IPS-15b (cell line): ENCODE data around the gene OBSL1.

Experiments
- H3K27me3 ChIP-seq: one replicate; pipeline ENCODE4 v1.6.1; 2013; ENCODE audit warnings: low read length; ENCODE audit not compliant: control insufficient read depth, insufficient read depth
- H3K36me3 ChIP-seq: one replicate; pipeline ENCODE4 v1.6.1; 2013; ENCODE audit warnings: low read length; ENCODE audit not compliant: control insufficient read depth, insufficient read depth
- H3K4me1 ChIP-seq: one replicate; pipeline ENCODE4 v1.6.1; 2013; ENCODE audit warnings: mild to moderate bottlenecking, low read length; ENCODE audit not compliant: control insufficient read depth, insufficient read depth
- H3K4me3 ChIP-seq: one replicate; pipeline ENCODE4 v1.5.1; 2013; ENCODE audit warnings: low read depth, low read length
- H3K9ac ChIP-seq: one replicate; pipeline ENCODE4 v1.6.1; 2013; ENCODE audit warnings: low read depth, mild to moderate bottlenecking, low read length
- H3K9me3 ChIP-seq: one replicate; pipeline ENCODE4 v1.6.1; 2013; ENCODE audit warnings: mild to moderate bottlenecking, low read length; ENCODE audit not compliant: control insufficient read depth, insufficient read depth

The OBSL1 gene

DNA sequence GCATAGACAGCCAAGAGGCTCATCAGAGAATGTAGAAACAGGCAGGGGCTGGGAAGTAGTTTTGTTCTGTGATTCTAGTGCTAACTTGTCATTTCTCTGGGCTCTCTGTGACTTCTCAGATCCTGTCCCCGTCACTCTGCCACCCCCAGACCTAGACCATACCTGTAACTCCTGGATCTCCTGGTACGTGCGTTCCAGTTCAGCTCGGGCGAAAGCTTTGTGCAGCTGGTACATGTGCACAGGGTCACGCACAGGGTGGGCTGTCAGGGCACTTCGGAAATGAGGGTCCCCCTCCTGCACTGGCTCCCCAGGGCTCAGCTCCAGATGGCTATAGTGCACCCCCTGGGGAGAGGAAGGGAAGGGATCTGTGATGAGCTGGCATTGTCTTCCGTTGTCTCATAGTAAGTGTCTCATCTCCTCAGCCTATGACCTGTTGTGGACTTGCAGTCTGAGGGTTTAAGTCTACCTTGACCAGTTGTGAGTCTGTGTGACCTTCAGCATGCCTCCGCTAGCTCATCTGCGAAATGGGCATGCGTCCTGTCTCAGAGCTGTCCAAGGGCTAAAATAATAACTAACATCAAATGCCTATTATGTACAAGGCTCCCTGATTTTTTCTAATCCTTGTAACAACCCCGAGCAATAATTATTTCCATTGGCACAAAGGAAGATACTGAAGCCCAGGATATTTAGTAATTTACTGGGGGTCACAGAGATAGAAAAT lies 30.4 kb downstream of the OBSL1 start:
- no peak overlapping the region for H3K9ac ChIP-seq

DNA sequence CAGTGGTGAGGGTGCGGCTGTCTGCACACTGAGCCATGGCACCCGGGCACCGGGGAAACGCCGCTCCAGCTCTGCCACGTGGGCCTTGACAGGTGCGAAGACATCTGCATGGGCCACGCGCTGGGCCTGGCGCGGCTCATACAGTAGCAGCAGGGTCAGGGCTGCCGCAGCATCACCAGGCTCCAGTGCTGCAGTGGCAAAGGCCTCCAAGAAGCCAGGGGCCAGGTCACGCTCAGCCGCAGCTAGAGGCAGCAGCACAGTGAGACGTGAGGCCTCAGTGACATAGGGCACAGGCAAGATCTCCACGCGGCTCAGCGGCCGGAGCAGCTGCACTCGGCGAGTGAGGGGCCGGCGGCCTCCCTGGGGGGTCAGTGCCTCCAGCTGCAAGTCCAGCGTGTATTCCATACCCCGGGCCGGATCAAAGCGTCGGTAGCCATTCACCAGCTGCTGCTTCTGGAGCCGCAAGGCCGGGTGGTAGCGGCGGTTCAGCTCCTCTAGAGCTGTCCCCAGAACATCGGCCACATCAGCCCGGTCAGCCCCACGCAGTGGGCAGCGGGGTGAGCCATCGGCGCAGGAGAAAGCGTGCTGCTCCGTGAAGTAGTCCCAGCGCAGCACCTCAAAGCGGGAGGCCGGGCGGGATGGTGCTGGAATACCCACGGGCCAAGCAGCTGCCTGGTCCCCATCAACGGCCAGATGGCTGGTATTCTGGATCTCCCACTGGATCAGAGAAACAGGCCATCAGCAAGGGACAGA lies 31.2 kb downstream of the OBSL1 start:
- Histone ChIP-seq H3K9me3 (no peaks in the 10 kb centered on the region), H3K4me3 (no peak overlapping the region), H3K9ac (no peak overlapping the region), H3K36me3 (peaks cover 24% of the 10 kb centered on the region), H3K4me1 (peaks cover 13% of the 10 kb centered on the region), H3K27me3 (peaks cover 13% of the 10 kb centered on the region)

More for the DNA sequence above, 30.4 kb downstream of the OBSL1 start:
- peaks cover 24% of the 10 kb centered on the region for H3K36me3 ChIP-seq
- peaks cover 21% of the 10 kb centered on the region for H3K27me3 ChIP-seq
- no peaks in the 10 kb centered on the region for H3K9me3 ChIP-seq
- peaks cover 13% of the 10 kb centered on the region for H3K4me1 ChIP-seq
- H3K4me3 ChIP-seq = peak overlapping the region; percentile 48

DNA sequence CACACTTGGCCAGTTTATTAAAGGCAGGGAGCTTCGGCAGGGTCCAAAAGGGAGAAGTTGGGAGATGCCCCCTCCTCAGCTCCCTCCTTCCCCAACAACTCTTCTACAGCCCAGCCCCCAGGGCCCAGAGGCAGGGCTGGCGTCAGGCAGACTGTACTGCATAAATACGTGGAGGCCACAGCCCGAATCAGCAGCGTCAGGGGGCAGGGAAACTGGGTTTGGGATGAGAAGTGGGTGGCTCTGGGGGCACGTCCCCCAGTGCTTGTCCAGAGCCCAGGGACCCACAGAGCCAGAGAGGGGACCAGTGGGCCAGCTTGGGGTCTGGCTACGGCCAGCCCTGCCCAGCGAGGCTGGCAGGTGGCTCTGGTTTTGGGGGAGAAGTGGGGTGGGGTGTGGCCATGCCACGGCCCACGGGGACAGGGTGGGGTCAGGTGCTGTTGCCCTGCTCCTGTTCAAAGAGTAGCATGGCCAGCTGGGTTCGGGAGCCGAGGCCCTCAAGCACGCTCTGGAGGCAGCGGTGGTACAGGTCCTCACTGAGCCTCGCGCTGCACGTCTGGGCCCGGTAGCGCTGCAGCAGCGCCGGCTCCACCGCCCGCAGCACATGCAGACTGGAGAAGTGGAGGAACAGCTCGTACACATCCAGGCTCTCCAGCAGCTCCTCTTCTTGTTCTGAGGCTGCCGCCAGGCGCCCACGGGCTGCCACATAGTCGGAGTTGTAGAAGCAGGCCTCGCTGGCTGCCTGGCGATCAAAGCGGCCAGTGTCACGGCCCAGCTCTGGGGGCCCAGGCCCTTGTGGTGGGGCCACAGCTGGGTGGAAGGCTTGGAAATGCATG lies 32.2 kb downstream of the OBSL1 start:
- Histone ChIP-seq H3K9ac (no peak overlapping the region), H3K9me3 (no peaks in the 10 kb centered on the region), H3K27me3 (peaks cover 5% of the 10 kb centered on the region), H3K36me3 (peaks cover 24% of the 10 kb centered on the region), H3K4me3 (no peak overlapping the region), H3K4me1 (peaks cover 13% of the 10 kb centered on the region)

- H3K27me3 ChIP-seq = peaks cover 4% of the 10 kb centered on the region
- peaks cover 24% of the 10 kb centered on the region for H3K36me3 ChIP-seq
- H3K9ac ChIP-seq = no peak overlapping the region
- peaks cover 13% of the 10 kb centered on the region for H3K4me1 ChIP-seq
- no peaks in the 10 kb centered on the region for H3K9me3 ChIP-seq
- no peak overlapping the region for H3K4me3 ChIP-seq
Measured at GRCh38 chr2:219538504-219538951, 32.8 kb downstream of the OBSL1 start.

DNA sequence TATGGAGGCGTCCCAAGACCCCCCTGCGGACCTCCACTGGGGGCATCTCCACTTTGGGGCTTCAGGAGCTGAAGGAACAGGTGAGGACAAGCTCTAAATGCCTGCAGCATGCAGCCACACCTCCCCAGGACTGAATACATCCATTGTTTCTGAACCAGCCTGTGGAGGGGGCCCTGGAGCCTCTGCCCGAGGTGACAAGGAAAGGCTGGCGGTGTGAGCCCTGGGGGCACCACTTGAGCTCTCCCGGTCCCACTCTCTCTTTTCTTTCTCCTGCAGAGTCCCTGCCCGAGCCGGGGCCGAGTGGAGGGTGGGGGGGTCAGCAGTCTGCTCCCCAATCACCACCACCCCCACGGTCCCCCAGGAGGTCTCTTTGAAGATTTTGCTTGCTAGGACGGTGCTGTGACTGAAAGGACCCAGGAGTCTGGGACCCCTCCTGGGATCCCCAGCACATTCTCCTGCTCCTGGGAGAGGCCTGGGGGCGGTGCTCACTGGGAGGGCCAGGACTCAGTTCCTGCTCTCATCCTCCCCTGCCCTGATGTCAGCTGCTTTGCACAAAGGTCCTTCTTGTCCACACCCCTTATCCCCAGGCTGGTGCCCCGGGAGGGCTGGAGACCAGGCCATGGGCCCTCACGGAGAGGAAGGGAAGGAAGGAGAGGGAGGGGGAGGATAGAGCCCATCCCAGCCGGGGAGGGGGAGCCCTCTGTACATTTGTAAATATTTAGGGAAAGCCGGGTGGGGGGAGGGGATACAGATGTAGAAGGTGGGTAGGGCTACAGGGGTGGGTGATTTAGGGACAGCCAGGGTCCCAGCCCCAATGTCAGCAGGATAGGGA lies 33.5 kb downstream of the OBSL1 start:
- Histone ChIP-seq H3K4me3 (peak overlapping the region; percentile 22), H3K9me3 (no peaks in the 10 kb centered on the region), H3K4me1 (peaks cover 13% of the 10 kb centered on the region), H3K27me3 (peaks cover 4% of the 10 kb centered on the region), H3K9ac (no peak overlapping the region), H3K36me3 (peaks cover 24% of the 10 kb centered on the region)

DNA sequence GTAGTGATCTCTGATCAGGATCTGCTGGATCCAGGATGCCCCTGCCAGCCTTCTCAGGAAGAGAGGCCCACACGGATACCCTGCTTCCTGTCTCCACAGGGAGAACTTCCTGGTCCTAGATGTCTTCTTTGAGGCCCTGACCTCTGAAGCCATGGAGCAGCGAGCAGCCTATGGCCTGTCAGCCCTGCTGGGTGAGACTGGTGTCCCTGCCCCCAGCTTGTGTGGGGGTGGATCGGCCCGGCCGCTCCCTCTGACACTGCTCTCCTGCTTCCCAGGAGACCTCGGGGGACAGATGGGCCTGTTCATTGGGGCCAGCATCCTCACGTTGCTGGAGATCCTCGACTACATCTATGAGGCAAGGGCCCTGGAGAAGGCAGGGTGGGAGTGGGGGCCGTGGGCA lies 34.4 kb downstream of the OBSL1 start:
- H3K4me1 ChIP-seq = peaks cover 8% of the 10 kb centered on the region
- no peaks in the 10 kb centered on the region for H3K9me3 ChIP-seq
- no peak overlapping the region for H3K4me3 ChIP-seq
- H3K9ac ChIP-seq = no peak overlapping the region
- no peaks in the 10 kb centered on the region for H3K27me3 ChIP-seq
- peaks cover 24% of the 10 kb centered on the region for H3K36me3 ChIP-seq

GRCh38 chr2:219536425-219536824 lies 34.9 kb downstream of the OBSL1 start:
- H3K36me3 ChIP-seq = peaks cover 22% of the 10 kb centered on the region
- no peak overlapping the region for H3K9ac ChIP-seq
- H3K4me1 ChIP-seq = peaks cover 8% of the 10 kb centered on the region
- H3K9me3 ChIP-seq = no peaks in the 10 kb centered on the region
- H3K27me3 ChIP-seq = peaks cover 3% of the 10 kb centered on the region
- H3K4me3 ChIP-seq = no peak overlapping the region

DNA sequence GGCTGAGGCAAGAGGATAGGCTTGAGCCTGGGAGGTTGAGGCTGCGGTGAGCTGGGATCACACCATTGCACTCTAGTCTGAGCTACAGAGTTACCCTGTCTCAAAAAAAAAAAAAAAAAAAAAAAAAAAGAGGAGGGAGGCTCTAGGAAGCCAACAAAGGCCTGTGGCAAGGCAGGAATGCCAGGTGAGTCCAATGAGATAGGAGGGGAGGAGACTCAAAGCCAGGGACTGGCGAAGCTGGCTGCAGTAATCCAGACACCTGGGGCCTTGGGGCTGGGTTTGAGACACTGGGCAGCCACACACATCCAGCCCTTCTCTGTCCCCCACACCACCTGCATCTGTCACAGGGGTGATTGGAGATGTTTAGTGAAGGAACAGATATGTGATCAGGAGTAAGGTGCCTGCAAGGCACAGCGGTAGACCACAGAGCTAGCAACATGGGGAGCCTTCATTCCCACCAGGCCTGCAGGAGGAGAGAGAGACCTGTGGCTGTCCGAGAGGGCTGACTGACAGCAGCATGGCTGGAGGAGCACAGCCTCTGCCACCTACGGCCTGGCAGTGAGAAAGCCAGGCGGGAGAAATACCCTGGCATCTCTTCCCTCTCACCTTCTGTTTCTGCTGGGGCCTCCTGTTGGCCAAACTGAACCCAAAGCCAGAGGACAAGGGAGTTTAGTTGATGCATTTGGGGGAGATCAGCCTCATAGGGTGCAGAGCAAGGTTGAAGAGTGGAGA lies 37.2 kb downstream of the OBSL1 start:
- Histone ChIP-seq H3K36me3 (peaks cover under 1% of the 10 kb centered on the region), H3K4me1 (peaks cover 13% of the 10 kb centered on the region), H3K9ac (no peak overlapping the region), H3K9me3 (no peaks in the 10 kb centered on the region), H3K4me3 (no peak overlapping the region), H3K27me3 (peaks cover 15% of the 10 kb centered on the region)

GRCh38 chr2:219532378-219532649 lies 39.0 kb downstream of the OBSL1 start:
- no peak overlapping the region for H3K4me3 ChIP-seq
- no peaks in the 10 kb centered on the region for H3K9me3 ChIP-seq
- H3K4me1 ChIP-seq = peaks cover 4% of the 10 kb centered on the region
- no peak overlapping the region for H3K9ac ChIP-seq
- H3K36me3 ChIP-seq = no peaks in the 10 kb centered on the region
- H3K27me3 ChIP-seq = peaks cover 26% of the 10 kb centered on the region

DNA sequence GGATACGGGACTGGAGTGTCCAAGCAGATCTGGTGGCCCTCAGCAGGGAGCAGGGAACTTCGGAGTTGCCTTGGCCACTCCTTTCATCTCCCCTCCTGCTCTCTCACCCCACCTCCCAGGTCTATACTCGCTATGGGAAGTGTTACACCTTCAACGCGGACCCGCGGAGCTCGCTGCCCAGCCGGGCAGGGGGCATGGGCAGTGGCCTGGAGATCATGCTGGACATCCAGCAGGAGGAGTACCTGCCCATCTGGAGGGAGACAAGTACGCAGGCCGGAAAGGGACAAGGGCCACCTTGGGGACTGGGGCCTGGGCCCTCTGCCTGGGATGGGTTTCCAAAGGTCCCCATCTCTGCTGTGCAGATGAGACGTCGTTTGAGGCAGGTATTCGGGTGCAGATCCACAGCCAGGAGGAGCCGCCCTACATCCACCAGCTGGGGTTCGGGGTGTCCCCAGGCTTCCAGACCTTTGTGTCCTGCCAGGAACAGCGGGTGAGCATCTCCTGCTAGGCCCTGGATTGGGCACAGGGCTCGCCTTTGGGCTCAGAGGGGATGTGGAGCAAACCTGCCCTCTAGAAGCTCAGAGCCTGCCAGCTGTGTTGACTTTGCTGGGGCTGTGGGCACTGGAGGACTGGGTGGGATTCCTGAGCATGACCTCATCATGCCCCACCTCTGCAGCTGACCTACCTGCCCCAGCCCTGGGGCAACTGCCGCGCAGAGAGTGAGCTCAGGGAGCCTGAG lies 39.5 kb downstream of the OBSL1 start:
- Histone ChIP-seq H3K4me1 (peaks cover 4% of the 10 kb centered on the region), H3K9ac (no peak overlapping the region), H3K27me3 (peaks cover 29% of the 10 kb centered on the region), H3K36me3 (no peaks in the 10 kb centered on the region), H3K4me3 (no peak overlapping the region), H3K9me3 (no peaks in the 10 kb centered on the region)
